A673 (cell line): ENCODE data around the gene SLC35F6.

Experiments
- CTCF ChIP-seq: fragments of 300-800, 200-600 bp; sonication (generic); conservative IDR thresholded peaks from 2 replicates; pipeline ENCODE4 v1.5.1; 2017; ENCODE audit warnings: low read depth, mild to moderate bottlenecking, antibody characterized with exemption, low read length, moderate library complexity, mixed read lengths
- EZH2 ChIP-seq: fragments of 200-600 bp; sonication (generic); IDR thresholded peaks from 2 replicates; pipeline ENCODE4 v1.6.1; 2017; ENCODE audit warnings: borderline replicate concordance, low read depth, mild to moderate bottlenecking, mixed read lengths, antibody characterized with exemption, low read length; ENCODE audit not compliant: poor library complexity, severe bottlenecking

GRCh38 chr2:26756337-26756736 lies 7.7 kb upstream of the SLC35F6 start:
- no peak for TF ChIP-seq CTCF
- TF ChIP-seq EZH2 = no peak
